H1 (cell line): ENCODE results near the gene NSDHL. TPM values are rescaled to one million over a fixed set of nuclear protein-coding genes. Genes with fewer than 3 reads are reported as not detected.

ENCODE experiments used
- CTCF ChIA-PET: fragments of 300-600 bp; sonication (Branson Sonifier 250); formaldehyde crosslinking; loops from one replicate; lab custom pipeline; 2021; ENCODE audit not compliant: partially characterized antibody; lab: Charles Lee
- POLR2A ChIA-PET: fragments of 300-600 bp; sonication (Branson Sonifier 250); formaldehyde crosslinking; loops from one replicate; lab custom pipeline; 2021; ENCODE audit warnings: inconsistent platforms; ENCODE audit not compliant: partially characterized antibody; lab: Charles Lee
- DNase-seq, 2 experiments: peaks; one replicate each; pipeline versions ENCODE4 v3.0.0 to v3.0.0-alpha.2; 2010 to 2022; ENCODE audit warnings: low spot score in 2 of 2, low read depth in 1 of 2, mixed read lengths in 1 of 2
- FAIRE-seq: peaks from 2 replicates; lab custom pipeline; 2011; peaks lifted over from hg19 to GRCh38; lab: Jason Lieb, UNC
- H2AFZ ChIP-seq: 2 replicates; pipeline ENCODE4 v1.8.1; 2012; ENCODE audit warnings: low read length, inconsistent platforms
- H2AK5ac ChIP-seq: 2 replicates; pipeline ENCODE4 v1.6.1; 2013; ENCODE audit warnings: low read depth, low read length
- H2BK120ac ChIP-seq: replicated peaks from 2 replicates; pipeline ENCODE3; 2013; ENCODE audit warnings: low read depth, low read length, inconsistent platforms
- H2BK12ac ChIP-seq: 2 replicates; pipeline ENCODE4 v1.6.1; 2013; ENCODE audit warnings: low read depth, low read length
- H2BK15ac ChIP-seq: 2 replicates; pipeline ENCODE4 v1.6.1; 2013; ENCODE audit warnings: low read length
- H2BK20ac ChIP-seq: 2 replicates; pipeline ENCODE4 v1.6.1; 2013; ENCODE audit warnings: low read length
- H2BK5ac ChIP-seq: 2 replicates; pipeline ENCODE4 v1.6.1; 2013; ENCODE audit warnings: low read depth, low read length
- H3K14ac ChIP-seq: 2 replicates; pipeline ENCODE4 v1.6.1; 2013; ENCODE audit warnings: inconsistent platforms; ENCODE audit not compliant: insufficient read length
- H3K18ac ChIP-seq: 2 replicates; pipeline ENCODE4 v1.6.1; 2013; ENCODE audit warnings: low read length; ENCODE audit errors: extremely low read depth
- H3K23ac ChIP-seq: 2 replicates; pipeline ENCODE4 v1.6.1; 2013; ENCODE audit warnings: inconsistent platforms; ENCODE audit not compliant: insufficient read length
- H3K23me2 ChIP-seq: 2 replicates; pipeline ENCODE4 v1.6.1; 2013; ENCODE audit warnings: low read depth, low read length
- H3K27ac ChIP-seq: 2 replicates; pipeline ENCODE4 v1.6.1; 2011; ENCODE audit warnings: low read depth, low read length, inconsistent platforms
- H3K27me3 ChIP-seq, 4 experiments: replicated peaks in 1 of 4; 1 replicate in 1 of 4; 2 replicates in 3 of 4; pipeline versions ENCODE4 v1.6.1 to v1.8.1; 2011 to 2013; ENCODE audit warnings: low read length in 3 of 4, mild to moderate bottlenecking in 3 of 4, inconsistent platforms in 2 of 4, mixed read lengths in 2 of 4, moderate library complexity in 1 of 4; ENCODE audit not compliant: control insufficient read depth in 3 of 4, insufficient read depth in 3 of 4; ENCODE audit errors: extremely low read depth in 1 of 4
- H3K36me3 ChIP-seq, 4 experiments: 2 replicates each; pipeline versions ENCODE4 v1.6.1 to v1.8.1; 2011 to 2013; ENCODE audit warnings: mild to moderate bottlenecking in 4 of 4, low read length in 3 of 4, moderate library complexity in 2 of 4, control low read depth in 1 of 4, inconsistent platforms in 1 of 4; ENCODE audit not compliant: insufficient read depth in 4 of 4, control insufficient read depth in 2 of 4
- H3K4ac ChIP-seq: replicated peaks from 2 replicates; pipeline ENCODE3; 2013; ENCODE audit warnings: low read length, low read depth, mixed read lengths, inconsistent platforms; ENCODE audit not compliant: insufficient read length
- H3K4me1 ChIP-seq, 4 experiments: replicated peaks in 1 of 4; 1 replicate in 1 of 4; 2 replicates in 3 of 4; pipeline versions ENCODE4 v1.6.1 to v1.8.1; 2011 to 2013; ENCODE audit warnings: low read length in 3 of 4, inconsistent platforms in 2 of 4, mixed read lengths in 1 of 4; ENCODE audit not compliant: insufficient read depth in 4 of 4, control insufficient read depth in 3 of 4
- H3K4me2 ChIP-seq, 2 experiments: 2 replicates each; pipeline versions ENCODE4 v1.6.1 to v1.8.1; 2011 to 2013; ENCODE audit warnings: low read depth in 2 of 2, low read length in 2 of 2, control low read depth in 1 of 2, inconsistent platforms in 1 of 2, mild to moderate bottlenecking in 1 of 2; ENCODE audit not compliant: insufficient read depth in 1 of 2
- H3K4me3 ChIP-seq, 4 experiments: fragments of 200-600, 300-600 bp in 1 of 4; sonication (generic), shearing (Covaris generic), sonication (Bioruptor Twin) in 1 of 4; 2 replicates each; pipeline versions ENCODE4 v1.5.1 to v1.8.1; 2011 to 2016; ENCODE audit warnings: low read length in 4 of 4, low read depth in 3 of 4, control low read depth in 2 of 4, inconsistent platforms in 2 of 4, mild to moderate bottlenecking in 2 of 4, mixed read lengths in 1 of 4, moderate library complexity in 1 of 4; ENCODE audit not compliant: insufficient read depth in 2 of 4; ENCODE audit errors: extremely low read depth in 1 of 4
- H3K56ac ChIP-seq: replicated peaks from 2 replicates; pipeline ENCODE3; 2013; ENCODE audit warnings: low read depth, mild to moderate bottlenecking, mixed read lengths, low read length, inconsistent platforms; ENCODE audit not compliant: insufficient read length
- H3K79me1 ChIP-seq: 2 replicates; pipeline ENCODE4 v1.6.1; 2013; ENCODE audit warnings: low read depth, low read length, control low read depth
- H3K79me2 ChIP-seq, 2 experiments: 2 replicates each; pipeline versions ENCODE4 v1.6.1 to v1.8.1; 2012 to 2013; ENCODE audit warnings: low read length in 2 of 2, mild to moderate bottlenecking in 2 of 2, inconsistent platforms in 1 of 2; ENCODE audit not compliant: insufficient read depth in 2 of 2, control insufficient read depth in 1 of 2
- H3K9ac ChIP-seq, 4 experiments: replicated peaks in 1 of 4; 1 replicate in 1 of 4; 2 replicates in 3 of 4; pipeline versions ENCODE4 v1.6.1 to v1.8.1; 2011 to 2013; ENCODE audit warnings: low read depth in 3 of 4, low read length in 3 of 4, control low read depth in 2 of 4, mild to moderate bottlenecking in 2 of 4, moderate library complexity in 2 of 4, inconsistent platforms in 1 of 4; ENCODE audit errors: extremely low read depth in 1 of 4
- H3K9me3 ChIP-seq, 2 experiments: 2 replicates each; pipeline versions ENCODE4 v1.6.1 to v1.8.1; 2012 to 2013; ENCODE audit warnings: mild to moderate bottlenecking in 2 of 2, moderate library complexity in 2 of 2, control low read depth in 1 of 2, inconsistent platforms in 1 of 2, low read depth in 1 of 2, low read length in 1 of 2, mixed read lengths in 1 of 2; ENCODE audit not compliant: insufficient read depth in 2 of 2
- H4K20me1 ChIP-seq, 2 experiments: replicated peaks in 1 of 2; 2 replicates each; pipeline versions ENCODE3 to v1.8.1; 2011 to 2013; ENCODE audit warnings: inconsistent platforms in 2 of 2, low read length in 2 of 2, mild to moderate bottlenecking in 1 of 2; ENCODE audit not compliant: insufficient read depth in 2 of 2, control insufficient read depth in 1 of 2
- H4K5ac ChIP-seq: 2 replicates; pipeline ENCODE4 v1.6.1; 2013; ENCODE audit warnings: low read length, low read depth, mixed read lengths, inconsistent platforms; ENCODE audit not compliant: insufficient read length
- H4K8ac ChIP-seq: 2 replicates; pipeline ENCODE4 v1.8.0; 2013; ENCODE audit warnings: mild to moderate bottlenecking, moderate library complexity, low read length, inconsistent platforms; ENCODE audit not compliant: insufficient read depth; ENCODE audit errors: extremely low read depth
- H4K91ac ChIP-seq: replicated peaks from 2 replicates; pipeline ENCODE3; 2013; ENCODE audit warnings: low read length, mixed read lengths, inconsistent platforms; ENCODE audit not compliant: insufficient read length
- BACH1 ChIP-seq: IDR thresholded peaks from 2 replicates; pipeline ENCODE4 v1.6.1; 2012; ENCODE audit warnings: low read length, improper control_type of control experiment
- FOSL1 ChIP-seq: IDR thresholded peaks from 2 replicates; pipeline ENCODE4 v1.6.1; 2011; ENCODE audit warnings: mild to moderate bottlenecking, low read depth, low read length, moderate library complexity; ENCODE audit not compliant: insufficient read depth
- GTF2F1 ChIP-seq: IDR thresholded peaks from 2 replicates; pipeline ENCODE4 v1.6.1; 2012; ENCODE audit warnings: low read depth, low read length, improper control_type of control experiment, borderline replicate concordance
- KDM4A ChIP-seq: IDR thresholded peaks from one replicate; pipeline ENCODE4 v1.7.1; 2012; ENCODE audit warnings: low read depth, mild to moderate bottlenecking, moderate library complexity, low read length, inconsistent platforms; ENCODE audit not compliant: severe bottlenecking
- NANOG ChIP-seq: IDR thresholded peaks from 2 replicates; pipeline ENCODE4 v1.6.1; 2011; ENCODE audit warnings: low read length, low read depth, mild to moderate bottlenecking, inconsistent platforms; ENCODE audit not compliant: insufficient read depth, poor library complexity, severe bottlenecking
- POLR2A ChIP-seq, 2 experiments: IDR thresholded peaks; 1 replicate in 1 of 2; 2 replicates in 1 of 2; pipeline ENCODE4 v1.6.1; 2011; ENCODE audit warnings: low read depth in 2 of 2, low read length in 2 of 2, mild to moderate bottlenecking in 2 of 2; ENCODE audit errors: control extremely low read depth in 1 of 2
- RBBP5 ChIP-seq: IDR thresholded peaks from 2 replicates; pipeline ENCODE4 v1.7.1; 2012; ENCODE audit warnings: low read depth, mild to moderate bottlenecking, inconsistent platforms, low read length, moderate library complexity, borderline replicate concordance
- RFX5 ChIP-seq: IDR thresholded peaks from 2 replicates; pipeline ENCODE4 v1.6.1; 2011; ENCODE audit warnings: low read depth, low read length, improper control_type of control experiment, borderline replicate concordance
- RXRA ChIP-seq: IDR thresholded peaks from 2 replicates; pipeline ENCODE4 v1.6.1; 2011; ENCODE audit warnings: low read depth, mild to moderate bottlenecking, low read length, moderate library complexity; ENCODE audit not compliant: insufficient read depth
- SP2 ChIP-seq: IDR thresholded peaks from 2 replicates; pipeline ENCODE4 v1.6.1; 2012; ENCODE audit warnings: mild to moderate bottlenecking, low read length, inconsistent platforms
- WGBS, 2 experiments: shearing (Covaris generic) in 1 of 2; methylation state at CpG; one replicate each; pipeline versions ENCODE4 v1.1.6 to v1.1.7; 2013 to 2015; ENCODE audit warnings: low lambda C conversion rate in 2 of 2, mixed read lengths in 2 of 2, inconsistent platforms in 1 of 2, low coverage in 1 of 2, missing lambda C conversion rate in 1 of 2; ENCODE audit not compliant: insufficient replicate concordance in 2 of 2, insufficient coverage in 1 of 2, insufficient read length in 1 of 2; ENCODE audit errors: extremely low coverage in 1 of 2, missing lambda C conversion rate in 1 of 2; 5-methylcytosine and 5-hydroxymethylcytosine counted together
- polyA plus RNA-seq, 7 experiments: library from polyadenylated mRNA; depleted of rRNA in 3 of 7; stranded (reverse) in 5 of 7; unstranded in 2 of 7; fragments of >200 nt in 5 of 7; fragments of 200-250 nt in 2 of 7; gene quantifications; 1 replicate in 5 of 7; 2 replicates in 1 of 7; 4 replicates in 1 of 7; pipeline versions ENCODE4 v1.2.1 to v1.2.3, GENCODE V29; 2011 to 2013; ENCODE audit warnings: missing spikeins in 2 of 7, mixed read lengths in 2 of 7
- total RNA-seq: library from RNA; stranded (reverse); fragmentation: NEBNext Ultra II Directional; extraction: Animal tissue kit (Norgen Biotek cat#: 25700); gene quantifications from 2 replicates; pipeline ENCODE4 v1.2.1, GENCODE V29; 2021
- TF ChIP-seq, protein P1 (sequence below): IDR thresholded peaks from 2 replicates; pipeline ENCODE4 v1.6.1; 2012; ENCODE audit warnings: inconsistent platforms

NSDHL gene
- total and polyA plus RNA-seq, 2 of the 8 experiments (the other 6 are each of a cell fraction or from before 2014, with no cell fraction given): 31.5 to 34.6 TPM

DNA sequence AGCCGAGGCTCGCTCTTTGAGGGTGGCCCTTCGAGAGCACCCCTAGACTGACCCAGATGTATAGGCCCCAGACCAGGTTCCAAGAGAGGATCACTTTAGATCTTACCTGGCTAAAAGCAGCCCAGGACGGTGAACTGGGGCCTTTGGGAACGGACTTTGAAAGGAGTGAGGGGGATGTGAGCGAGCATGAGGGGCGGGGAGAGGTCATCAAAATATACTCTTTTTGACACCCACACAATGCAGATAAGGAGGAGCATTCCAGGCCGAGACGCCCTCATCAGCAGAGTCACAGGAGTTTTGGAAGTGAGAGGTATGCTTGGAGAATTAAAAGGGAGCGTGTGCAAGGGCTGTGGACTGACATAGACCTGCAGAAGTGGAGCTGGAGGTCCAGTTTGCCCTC is 528 bp downstream of the NSDHL start:
- ChIA-PET CTCF (interaction anchor here (1.2 to 1.9 kb wide), 3 partner anchors 74 to 95 kb away, joined by 3 to 6 read pairs (median 4); no protein-coding TSS in a partner anchor), POLR2A (no interaction called here)
- Histone ChIP-seq H3K23ac (no peak overlapping the region), H4K91ac (no peak overlapping the region), H2AK5ac (no peak overlapping the region), H2BK20ac (no peak overlapping the region), H3K23me2 (peaks cover 4% of the 10 kb centered on the region; the same call in 1 of the 2 replicates), H3K4me1 (0 out of 7 replicates have a peak, but pooled peaks cover 0 to 3% (median 0%) of the 10 kb centered on the region in 4 experiments), H3K4ac (no peak overlapping the region), H3K79me2 (peaks cover 4 to 31% of the 10 kb centered on the region in 2 experiments; a peak in 3 of 4 replicates), H3K18ac (no peak overlapping the region), H3K14ac (no peak overlapping the region), H2BK120ac (no peak overlapping the region), H3K4me2 (peak overlapping the region; percentile 80 to 95), H3K27me3 (no peaks in the 10 kb centered on the region), H2AFZ (no peak overlapping the region), H2BK12ac (no peak overlapping the region), H4K20me1 (no peaks in the 10 kb centered on the region), H3K27ac (no peak overlapping the region), H2BK15ac (no peak overlapping the region), H4K5ac (no peak overlapping the region), H2BK5ac (0 out of 2 replicates have a peak overlapping the region, but pooled peaks have one; percentile 35), H3K9ac (peak overlapping the region; percentile 37 to 90 (median 60)), H3K79me1 (no peaks in the 10 kb centered on the region; the same call in none of the 2 replicates), H3K56ac (no peak overlapping the region), H3K4me3 (peak overlapping the region; percentile 69 to 84 (median 78)), H3K36me3 (peaks cover 2 to 8% (median 4%) of the 10 kb centered on the region in 4 experiments; a peak in 5 of 8 replicates), H4K8ac (peak overlapping the region; percentile 73; the same call in 1 of the 2 replicates), H3K9me3 (no peaks in the 10 kb centered on the region)
- DNase-seq (no peak), FAIRE-seq (no peak)
- WGBS, 2 experiments: 12% methylated on average over 8 of the region's 10 CpGs; no CpG with 5 or more reads in 1 of the 2 experiments
- TF ChIP-seq RXRA (no peak), KDM4A (no peak), GTF2F1 (no peak), POLR2A (IDR thresholded peaks at IDR 0.05; ENCODE audit: control extremely low read depth in 1 of 2, low read depth in 2 of 2, low read length in 2 of 2) (no peak), NANOG (no peak), RFX5 (no peak), RBBP5 (no peak), FOSL1 (no peak), SP2 (no peak), BACH1 (no peak)
- TF ChIP-seq, protein P1, sequence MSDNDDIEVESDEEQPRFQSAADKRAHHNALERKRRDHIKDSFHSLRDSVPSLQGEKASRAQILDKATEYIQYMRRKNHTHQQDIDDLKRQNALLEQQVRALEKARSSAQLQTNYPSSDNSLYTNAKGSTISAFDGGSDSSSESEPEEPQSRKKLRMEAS: no peak
